HG02943 (cell line): Measurements from ENCODE around the gene TGFBR2.
"Not testable (repeated sequence)": the region's sequence is repeated elsewhere in the genome, so short reads cannot be mapped to it uniquely, and the experiment has no call there.

Experiments
- ATAC-seq: cut with Tn5 transposase; IDR thresholded peaks from one replicate; pipeline ENCODE4 v1.9.1; 2021; ENCODE audit warnings: mild to moderate bottlenecking, low read depth, moderate library complexity; ENCODE audit not compliant: unreplicated experiment

Gene TGFBR2

DNA sequence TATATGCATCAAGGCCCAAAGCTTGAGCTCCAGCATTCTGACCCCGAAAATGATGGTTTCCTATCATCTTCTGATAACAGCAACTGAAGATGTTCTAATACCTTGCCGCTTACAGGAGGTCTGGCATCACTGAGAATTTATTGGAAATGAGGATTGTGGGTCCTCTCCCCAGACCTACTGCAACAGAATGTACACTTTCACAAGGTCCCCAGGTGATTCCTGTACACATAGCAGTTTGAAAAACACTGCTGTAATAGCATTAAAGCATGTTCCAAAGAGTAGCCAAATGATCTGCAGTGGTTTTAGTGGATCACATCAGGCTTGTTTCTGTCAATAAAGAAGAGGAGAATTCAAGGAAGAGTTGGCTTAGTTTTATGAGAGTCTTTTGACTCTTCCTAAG lies 11.3 kb downstream of the TGFBR2 start:
- no peak for ATAC-seq

DNA sequence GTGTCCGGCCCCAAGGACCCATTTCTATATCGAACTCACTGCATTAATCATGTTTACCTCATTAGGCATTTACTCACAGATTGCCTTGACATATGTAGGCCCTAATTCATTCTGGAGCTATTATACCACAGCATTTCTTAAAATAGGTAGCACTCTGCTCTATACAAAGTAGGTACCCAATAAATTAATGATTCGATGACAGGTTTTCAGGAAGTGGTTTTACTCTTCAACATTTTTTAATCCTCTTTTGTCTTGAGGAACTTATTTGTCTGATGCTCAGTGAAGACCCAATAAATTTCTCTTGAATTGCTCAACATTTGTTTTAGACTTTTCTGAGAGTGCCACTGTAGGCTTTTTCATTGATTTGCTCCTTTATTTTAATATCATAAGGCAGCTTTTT lies 12.1 kb downstream of the TGFBR2 start:
- ATAC-seq = no peak

DNA sequence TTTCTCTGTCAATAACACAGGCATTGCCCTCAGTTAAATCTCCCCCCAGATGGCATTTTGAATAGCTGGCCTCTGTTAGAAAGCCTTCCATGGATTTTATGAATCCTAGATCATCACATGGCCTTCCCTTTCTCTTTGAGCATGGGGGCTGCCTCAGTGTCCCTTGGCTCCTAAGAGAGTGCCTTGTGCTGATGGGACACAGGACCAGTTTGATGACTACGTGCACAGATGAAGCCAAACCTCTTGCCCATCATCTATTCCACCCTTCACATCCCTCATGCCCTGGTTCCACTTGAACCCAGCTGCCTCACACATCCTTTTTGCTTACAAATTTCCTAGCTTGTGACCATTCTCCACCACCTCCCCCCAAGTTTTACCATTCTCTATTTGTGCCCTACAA lies 12.9 kb downstream of the TGFBR2 start:
- no peak for ATAC-seq

DNA sequence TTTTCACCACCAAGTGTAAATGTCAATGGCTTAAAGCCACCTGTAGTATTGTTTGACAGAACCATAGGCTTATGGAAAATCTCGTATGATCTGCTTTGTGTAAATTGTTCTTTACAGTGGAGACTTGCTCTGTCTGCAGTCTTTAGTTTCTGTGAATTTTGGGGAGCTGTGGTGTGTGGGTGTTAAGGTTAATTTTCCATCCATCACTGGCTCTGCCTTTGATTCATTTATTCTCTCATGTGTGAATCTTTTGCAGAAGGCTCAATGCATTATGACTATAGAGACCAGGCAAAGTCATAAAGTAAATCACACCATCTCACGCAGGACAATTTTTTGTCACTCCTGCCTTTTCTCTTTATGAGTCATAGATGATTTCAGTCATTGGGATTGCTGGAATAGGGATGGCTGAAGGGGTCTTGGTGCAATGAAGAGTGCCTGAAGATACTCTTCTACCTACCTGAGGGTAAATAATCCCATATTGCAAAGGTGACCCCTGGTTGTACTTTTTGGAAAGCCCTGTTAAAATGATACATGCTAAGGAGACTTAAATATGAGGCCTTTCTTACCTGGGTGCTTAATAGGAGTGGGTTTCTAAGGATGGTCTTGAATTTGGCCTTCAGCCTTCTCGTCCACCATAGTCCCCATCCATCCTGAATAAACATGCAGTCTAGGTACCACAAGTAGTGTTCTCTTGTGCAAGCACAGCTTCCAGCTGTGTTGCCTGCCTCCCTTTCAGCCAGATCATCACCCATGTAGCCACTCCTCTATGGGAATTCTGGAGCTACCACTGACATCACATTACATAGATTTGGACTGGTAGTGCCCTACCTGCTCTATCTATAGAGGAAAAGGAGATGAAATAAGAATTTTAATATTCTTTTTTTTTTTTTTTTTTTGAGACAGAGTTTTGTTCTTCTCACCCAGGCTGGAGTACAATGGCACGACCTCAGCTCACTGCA lies 14.3 kb downstream of the TGFBR2 start:
- no peak for ATAC-seq

DNA sequence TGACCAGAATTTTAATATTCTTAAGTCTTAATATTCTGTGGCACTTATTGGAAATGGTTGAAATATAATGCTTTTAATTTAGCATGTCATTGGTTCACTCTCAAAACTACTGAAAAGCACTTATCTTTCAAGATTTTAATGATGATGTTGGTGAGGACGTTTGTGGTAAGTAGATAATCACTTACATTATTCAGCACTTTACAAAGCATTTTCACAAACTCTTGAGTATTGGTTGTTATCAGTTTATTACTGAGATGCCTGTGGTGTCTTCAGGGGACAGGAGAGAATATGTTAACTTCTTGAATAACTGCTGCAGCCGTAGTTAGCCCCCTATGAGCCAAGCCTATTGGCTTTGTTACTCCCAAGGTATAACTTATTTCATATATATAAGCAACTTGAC lies 15.2 kb downstream of the TGFBR2 start:
- ATAC-seq = no peak

DNA sequence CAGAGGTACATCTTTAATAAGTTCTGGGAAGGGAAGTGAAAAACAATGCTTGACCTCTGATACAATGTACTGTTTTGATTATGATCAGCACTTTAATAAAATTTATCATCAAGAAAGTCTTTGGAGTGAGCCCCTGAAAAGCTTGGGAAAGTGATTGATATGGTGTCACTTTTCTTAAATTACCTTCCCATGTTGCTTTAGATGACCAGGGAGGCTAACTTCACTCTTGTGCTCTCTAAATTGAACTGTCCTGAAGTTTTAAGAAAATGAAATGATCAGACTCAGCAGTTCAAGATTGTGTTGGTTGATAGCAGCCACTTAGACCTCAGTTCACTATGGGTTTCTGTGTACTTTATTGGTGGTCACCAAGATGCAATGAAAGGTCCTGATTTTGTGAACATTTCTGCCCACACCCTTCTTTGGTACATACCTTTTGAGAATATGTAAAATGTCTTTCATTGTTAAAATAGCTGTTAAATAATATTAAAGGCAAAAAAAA lies 15.7 kb downstream of the TGFBR2 start:
- ATAC-seq = no peak

DNA sequence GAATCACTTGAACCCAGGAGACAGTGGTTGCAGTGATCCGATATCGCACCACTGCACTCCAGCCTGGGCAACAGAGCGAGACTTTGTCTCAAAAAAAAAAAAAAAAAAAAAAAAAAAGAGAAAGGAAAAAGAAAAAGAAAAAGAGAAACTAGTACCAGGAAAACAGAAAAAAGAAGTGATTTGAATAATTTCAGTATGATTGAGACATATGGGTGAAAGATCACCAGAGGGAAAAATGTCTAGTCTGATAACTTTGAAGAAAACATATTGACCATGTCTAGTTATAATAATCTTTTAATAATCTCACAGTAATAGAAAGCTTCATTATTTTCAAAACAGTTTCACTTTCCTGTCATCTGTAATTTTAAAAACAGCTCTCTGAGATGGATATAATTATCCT lies 16.4 kb downstream of the TGFBR2 start:
- no peak for ATAC-seq

DNA sequence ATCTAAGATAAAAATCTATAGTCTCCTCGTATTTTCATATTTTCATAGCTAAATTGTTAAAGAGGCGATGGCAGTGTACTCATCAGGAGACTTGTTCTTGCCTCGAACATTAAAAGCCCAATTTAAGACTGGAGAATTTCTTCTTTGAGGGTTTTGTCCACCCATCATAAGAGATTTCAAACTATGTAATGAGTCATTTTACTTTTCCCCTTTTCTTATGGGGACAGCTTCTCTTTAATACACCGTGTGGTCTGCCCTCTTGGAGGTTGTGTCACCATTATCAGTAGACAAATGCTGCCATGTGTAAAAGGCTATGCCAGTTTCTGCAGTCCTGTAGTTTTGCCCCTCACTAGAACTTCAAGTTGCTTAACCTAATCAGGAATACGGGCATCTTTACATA lies 16.9 kb downstream of the TGFBR2 start:
- ATAC-seq = no peak

DNA sequence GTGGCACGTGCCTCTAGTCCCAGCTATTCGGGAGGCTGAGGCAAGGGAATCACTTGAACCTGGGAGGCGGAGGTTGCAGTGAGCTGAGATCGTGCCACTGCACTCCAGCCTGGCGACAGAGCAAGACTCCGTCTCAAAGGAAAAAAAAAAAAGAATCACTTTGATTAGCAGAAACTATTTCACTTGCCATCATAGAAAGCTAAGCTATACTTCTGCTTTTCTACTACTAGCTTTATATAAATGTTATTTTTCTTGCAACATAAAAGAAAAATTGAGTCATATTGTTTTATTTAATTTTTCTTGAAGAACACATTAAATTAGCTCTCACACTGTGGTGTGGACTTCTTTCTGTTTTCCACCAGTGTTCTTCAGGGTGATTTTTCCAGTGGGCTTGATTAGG lies 18.1 kb downstream of the TGFBR2 start:
- ATAC-seq = not testable (repeated sequence)

DNA sequence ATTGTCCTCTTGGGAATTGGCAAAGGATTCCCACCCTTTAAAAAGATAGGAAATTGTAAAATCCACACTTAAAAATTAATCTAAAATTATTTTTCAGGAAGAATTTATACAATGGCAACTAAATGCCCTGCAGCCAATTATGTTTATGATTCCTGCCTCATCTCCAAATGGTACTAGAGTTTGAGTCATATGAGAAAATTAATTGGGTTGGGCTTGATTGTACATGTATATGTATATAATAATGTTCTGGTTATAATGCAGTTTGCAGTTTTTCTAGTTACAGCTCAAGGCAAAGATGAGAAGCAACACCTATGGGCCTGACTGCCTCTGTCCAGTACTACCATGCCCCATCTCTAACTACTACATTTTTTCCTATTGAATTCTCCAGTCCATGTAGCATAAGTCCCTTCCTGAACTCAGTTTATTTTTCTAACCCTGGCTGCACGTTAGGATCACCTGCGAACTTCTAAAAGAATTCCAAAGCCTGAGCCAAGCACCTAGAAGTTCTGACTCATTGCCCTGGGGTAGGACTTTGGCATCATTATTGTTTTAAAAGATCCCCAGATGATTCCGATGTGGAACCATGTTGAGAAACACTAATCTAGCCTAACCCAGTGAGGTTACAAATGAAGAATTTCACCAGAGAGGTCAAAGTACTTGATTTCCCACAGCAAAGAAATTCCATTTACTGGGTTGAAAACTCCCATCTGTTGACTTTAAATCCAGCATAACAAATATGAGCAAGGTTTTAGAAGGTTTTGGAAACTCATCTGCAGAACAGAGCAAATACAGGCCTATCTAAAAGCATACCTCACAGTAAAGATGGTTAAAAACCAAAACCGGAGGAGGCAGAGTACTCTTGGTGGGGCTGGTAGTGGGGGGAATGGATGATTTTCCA lies 19.4 kb downstream of the TGFBR2 start:
- ATAC-seq = no peak

DNA sequence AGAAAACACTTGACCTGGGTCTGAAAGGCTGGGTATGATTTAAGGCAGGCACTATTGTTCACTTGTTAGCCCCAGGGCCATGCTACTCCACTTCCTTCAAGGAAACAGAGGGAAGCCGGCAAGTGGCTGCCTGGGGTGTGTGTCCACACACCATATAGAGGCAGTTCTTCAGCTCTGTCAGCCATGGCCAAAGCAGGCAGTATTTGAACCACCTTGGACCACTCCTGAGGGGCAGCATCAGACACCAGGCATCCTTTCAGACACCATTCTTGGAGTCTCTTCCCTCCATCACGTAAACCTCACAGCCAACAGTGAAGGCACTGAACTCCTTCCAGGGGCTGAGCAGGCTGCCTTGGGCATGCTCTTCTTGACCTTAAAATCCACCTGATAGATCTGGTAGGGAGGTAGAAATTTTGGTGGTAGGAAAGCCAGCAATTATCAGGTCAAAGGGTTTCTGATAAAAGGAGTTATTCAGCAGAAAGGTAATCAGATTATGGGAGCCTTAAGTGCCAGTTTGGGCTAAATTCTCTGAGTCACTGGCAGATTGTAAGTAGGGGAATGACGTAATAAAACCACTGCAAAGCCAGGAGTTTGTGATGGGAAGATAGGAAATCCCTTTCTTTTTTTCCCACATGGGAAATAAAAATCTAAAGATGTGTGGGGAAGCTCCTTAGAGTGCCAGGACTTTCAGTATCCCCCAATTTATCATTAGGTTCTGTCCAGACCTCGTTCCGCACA lies 20.2 kb downstream of the TGFBR2 start:
- ATAC-seq = no peak

DNA sequence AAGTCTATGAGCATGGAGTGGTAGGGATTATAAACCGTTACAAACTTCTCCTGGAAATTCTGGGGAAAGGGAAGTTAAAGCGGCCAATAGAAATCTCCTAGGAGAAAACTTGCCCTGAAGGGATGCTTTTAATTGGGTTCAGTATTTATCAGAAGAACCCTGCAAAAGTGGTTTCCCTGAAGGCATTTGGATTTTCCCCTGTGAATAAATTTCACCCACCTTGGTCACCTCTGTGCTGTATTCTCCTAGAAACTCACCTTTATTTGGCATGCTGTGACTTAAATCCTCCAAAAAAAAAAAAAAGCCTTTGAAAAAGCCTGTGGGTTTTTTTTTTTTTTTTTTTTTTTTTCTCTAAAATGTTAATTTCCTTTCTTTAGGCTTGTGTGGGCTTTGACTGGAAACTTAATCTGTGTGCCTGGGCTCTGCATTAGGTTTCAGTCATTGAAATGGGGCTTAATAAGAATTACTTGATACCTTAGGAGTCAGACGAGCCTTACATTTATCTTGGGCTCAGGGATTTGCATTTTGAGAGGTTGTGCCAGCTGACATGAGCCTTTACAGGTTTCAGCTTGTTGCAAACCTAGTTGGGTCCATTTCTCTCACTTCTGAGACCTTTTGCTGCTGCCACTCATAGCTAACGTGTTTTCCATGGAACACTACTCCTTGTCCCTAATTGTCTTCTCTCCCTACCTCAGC lies 22.0 kb downstream of the TGFBR2 start:
- ATAC-seq = no peak

DNA sequence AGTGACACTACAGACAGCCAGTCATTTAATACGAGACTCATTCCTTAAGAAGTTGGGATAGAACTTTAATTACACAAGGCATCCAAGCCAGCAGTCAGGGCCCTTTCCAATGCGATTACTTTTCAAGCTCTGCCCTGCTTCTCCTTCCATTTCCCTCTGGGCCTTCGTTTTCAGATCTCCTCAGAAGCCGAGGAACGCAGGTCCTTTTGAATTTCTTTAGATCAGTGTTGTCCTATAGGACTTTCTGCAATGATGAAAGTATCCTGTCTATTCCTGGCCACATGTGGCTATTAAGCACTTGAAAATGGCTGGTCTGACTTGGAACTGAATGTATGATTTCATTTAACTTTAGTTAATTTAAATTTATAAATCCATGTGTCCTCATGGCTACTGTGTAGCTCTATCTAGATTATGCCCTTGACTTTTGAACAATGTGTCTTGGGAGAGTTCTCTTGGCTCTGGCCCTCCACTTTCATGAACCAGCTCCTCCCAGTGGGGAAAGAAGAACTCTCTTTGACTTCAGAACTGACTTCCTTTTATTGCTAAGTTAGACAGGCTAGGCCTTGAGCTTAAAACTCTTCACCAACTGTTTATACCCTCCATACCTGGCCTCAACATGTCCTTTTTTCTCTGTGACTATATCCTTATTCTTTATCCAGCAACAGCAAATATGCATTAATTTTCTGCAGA lies 22.6 kb downstream of the TGFBR2 start:
- no peak for ATAC-seq

DNA sequence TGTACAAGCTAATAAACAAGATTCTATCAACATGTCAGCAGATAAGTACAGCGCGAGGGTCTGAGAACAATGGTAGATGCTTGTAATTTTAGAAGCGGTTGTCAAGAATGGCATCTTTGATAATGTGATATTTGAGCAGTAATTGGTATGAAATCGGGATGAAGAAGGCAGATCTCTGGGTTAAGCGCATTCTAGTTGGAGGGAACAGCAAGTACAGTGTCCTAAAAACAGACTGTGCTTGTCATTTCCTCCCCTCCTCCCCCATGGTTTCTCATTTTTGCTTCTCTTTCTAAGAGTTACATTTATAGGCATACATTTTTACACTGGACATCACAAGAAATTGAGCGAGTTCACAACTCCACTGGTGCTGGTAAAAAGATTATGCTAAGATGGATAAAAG lies 23.3 kb downstream of the TGFBR2 start:
- ATAC-seq = no peak

DNA sequence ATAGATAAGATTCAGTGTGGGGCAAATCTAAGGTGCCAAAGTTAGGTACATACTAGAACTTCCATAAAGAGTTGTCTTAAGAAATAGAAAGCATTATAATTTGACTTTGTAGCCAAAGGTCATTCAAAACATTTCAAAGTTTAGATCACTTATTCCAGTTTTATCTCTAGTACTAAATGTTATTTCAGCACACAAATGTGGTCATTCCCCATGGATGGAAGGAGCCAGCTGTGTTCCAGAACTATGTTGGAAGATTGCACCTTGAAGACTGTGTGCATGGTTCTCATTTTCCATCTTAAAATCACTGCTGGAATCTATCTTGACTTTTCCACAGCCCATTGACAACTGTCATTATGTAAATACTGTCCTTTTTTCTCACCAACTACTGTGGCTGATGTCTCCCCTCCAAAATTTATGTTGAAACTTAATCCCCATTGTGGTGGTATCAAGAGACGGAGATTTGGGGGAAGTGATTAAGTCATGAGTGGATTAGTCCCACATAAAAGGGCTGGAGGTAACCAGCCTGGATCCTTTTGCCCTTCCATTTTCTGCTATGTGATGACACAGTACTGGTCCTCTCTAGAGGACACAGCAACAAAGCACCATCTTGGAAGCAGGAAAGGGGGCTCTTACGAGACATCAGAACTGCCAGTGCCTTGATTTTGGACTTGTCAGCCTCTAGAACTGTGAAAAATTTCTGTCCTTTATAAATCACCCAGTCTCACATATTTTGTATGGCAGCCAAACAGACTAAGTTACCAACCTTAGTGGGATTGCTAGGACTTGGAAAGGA lies 24.0 kb downstream of the TGFBR2 start:
- no peak for ATAC-seq

DNA sequence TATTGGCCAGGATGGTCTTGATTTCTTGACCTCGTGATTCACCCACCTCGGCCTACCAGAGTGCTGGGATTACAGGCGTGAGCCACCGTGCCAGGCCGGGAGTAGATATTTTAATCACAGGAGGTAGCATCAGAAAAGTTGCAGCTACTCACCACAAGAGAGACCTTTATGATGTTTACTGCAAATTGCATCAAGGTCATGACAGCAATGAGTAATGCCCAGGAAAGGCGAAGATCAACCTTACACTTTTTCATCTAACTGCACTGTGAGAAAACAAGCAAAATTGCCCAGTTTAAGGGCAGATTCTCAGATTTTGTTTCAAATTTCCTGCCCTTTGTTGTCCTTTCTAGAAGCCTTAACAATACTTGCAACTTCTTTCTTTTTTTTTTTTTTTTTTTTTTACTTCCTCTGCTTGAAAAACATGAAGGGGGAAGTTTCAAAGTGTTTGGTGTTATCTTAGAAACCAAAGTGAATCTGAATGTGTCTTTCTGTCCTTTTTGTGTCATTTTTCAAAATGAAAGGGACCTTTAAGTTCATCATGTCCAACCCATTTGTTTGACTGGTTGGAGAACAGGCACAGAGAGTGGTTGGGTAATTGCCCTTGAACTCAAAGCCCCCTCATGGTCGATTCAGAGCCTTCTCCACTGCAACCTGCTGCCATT lies 25.0 kb downstream of the TGFBR2 start:
- ATAC-seq = no peak

DNA sequence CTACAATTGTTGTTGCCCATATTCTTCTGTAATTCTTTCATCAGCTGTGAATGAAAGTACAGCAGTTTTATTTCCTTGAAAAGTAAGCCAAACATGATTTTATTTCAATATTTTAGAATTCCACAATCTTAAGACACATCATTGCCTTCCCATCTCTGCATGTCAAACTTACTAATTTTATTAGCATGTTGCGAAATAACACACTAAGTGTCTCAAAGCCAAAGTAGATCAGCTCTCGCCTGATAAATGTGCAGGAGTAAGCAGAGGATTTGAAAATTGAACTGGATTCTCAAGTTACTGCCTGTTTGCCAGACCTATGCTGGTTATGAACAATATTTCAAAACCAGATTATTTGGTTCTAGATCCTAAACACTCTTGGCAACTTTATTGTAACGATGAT lies 25.7 kb downstream of the TGFBR2 start:
- ATAC-seq = no peak

DNA sequence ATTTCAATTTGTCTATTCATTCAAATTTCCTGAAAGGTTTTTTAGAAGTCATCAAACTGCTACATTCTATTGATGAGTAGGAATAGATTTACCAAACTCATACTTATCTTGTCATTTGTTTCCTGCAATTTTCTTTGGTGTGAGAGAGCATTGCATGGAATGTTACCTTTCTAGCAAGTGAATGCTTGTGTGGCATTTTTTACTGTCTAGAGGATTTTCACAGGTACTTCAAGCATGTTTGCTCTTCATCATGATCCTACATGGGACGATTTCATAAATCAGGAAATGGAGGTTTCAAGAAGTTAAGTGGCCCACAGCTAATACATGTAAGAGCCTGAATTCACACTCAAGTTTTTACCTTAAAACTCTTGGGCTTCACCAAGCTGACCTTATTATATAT lies 26.1 kb downstream of the TGFBR2 start:
- no peak for ATAC-seq
